GM23338 (cell line): ENCODE data around the gene NFX1.

Experiments used
- CTCF ChIP-seq, 2 experiments: fragments of 200-600 bp in 1 of 2; sonication (generic) in 1 of 2; conservative IDR thresholded peaks; 2 replicates each; pipeline versions ENCODE4 v1.5.1 to v1.6.1; 2016 to 2017; ENCODE audit warnings: antibody characterized with exemption in 2 of 2, low read depth in 2 of 2, mild to moderate bottlenecking in 2 of 2, moderate library complexity in 1 of 2
- EZH2 ChIP-seq: fragments of 200-600 bp; sonication (generic); IDR thresholded peaks from one replicate; pipeline ENCODE4 v1.8.0; 2017; ENCODE audit warnings: antibody characterized with exemption, mild to moderate bottlenecking, low read depth; ENCODE audit not compliant: unreplicated experiment
- EZH2phosphoT487 ChIP-seq: fragments of 200-600 bp; sonication (generic); IDR thresholded peaks from one replicate; pipeline ENCODE4 v1.8.1; 2018; ENCODE audit warnings: antibody characterized with exemption; ENCODE audit not compliant: unreplicated experiment
- JUNB ChIP-seq: IDR thresholded peaks from one replicate; pipeline ENCODE4 v1.6.1; 2016; ENCODE audit warnings: antibody characterized with exemption; ENCODE audit not compliant: unreplicated experiment
- NANOG ChIP-seq: IDR thresholded peaks from 2 replicates; pipeline ENCODE4 v1.6.1; 2016; ENCODE audit warnings: antibody characterized with exemption, borderline replicate concordance
- POLR2AphosphoS5 ChIP-seq: IDR thresholded peaks from 2 replicates; pipeline ENCODE4 v1.6.1; 2016; ENCODE audit warnings: antibody characterized with exemption, low read depth
- REST ChIP-seq: IDR thresholded peaks from one replicate; pipeline ENCODE4 v1.6.1; 2018; ENCODE audit warnings: antibody characterized with exemption; ENCODE audit not compliant: unreplicated experiment
- STAT1 ChIP-seq: IDR thresholded peaks from one replicate; pipeline ENCODE4 v1.6.1; 2016; ENCODE audit warnings: antibody characterized with exemption; ENCODE audit not compliant: unreplicated experiment

GRCh38 chr9:33273266-33273971 is 16.9 kb upstream of the NFX1 start:
- no peak for TF ChIP-seq POLR2AphosphoS5
- no peak for TF ChIP-seq CTCF (conservative IDR thresholded peaks at IDR 0.05; ENCODE audit: low read depth in 2 of 2)
- no peak for TF ChIP-seq EZH2
- TF ChIP-seq STAT1 = no peak
- no peak for TF ChIP-seq EZH2phosphoT487
- no peak for TF ChIP-seq JUNB
- no peak for TF ChIP-seq REST
- no peak for TF ChIP-seq NANOG
